T-cell (primary cell): ENCODE data around the gene CA11. TPM values are rescaled to one million over a fixed set of nuclear protein-coding genes. Genes with fewer than 3 reads are reported as not detected.
"Not testable (repeated sequence)": the region's sequence is repeated elsewhere in the genome, so short reads cannot be mapped to it uniquely, and the experiment has no call there.

Source experiments
- ATAC-seq, 4 experiments: fragments of 200-7000 bp in 3 of 4; fragments of 150-1000 bp in 1 of 4; cut with Tn5 transposase; replicated peaks in 1 of 4; 1 replicate in 3 of 4; 2 replicates in 1 of 4; pipeline ENCODE4 v1.10.0; 2021; ENCODE audit warnings: moderate library complexity in 3 of 4, mild to moderate bottlenecking in 2 of 4, moderate number of reproducible peaks in 1 of 4
- CTCF ChIA-PET, 2 donors: fragments of 300-600 bp; sonication (Branson Sonifier 250); formaldehyde crosslinking; loops; one replicate each; lab custom pipeline; 2022; ENCODE audit warnings: antibody characterized with exemption in 2 of 2; lab: Charles Lee
- POLR2A ChIA-PET, 2 donors: fragments of 300-600 bp; sonication (Branson Sonifier 250); formaldehyde crosslinking; loops; one replicate each; lab custom pipeline; 2022; ENCODE audit warnings: antibody characterized with exemption in 2 of 2; lab: Charles Lee
- DNase-seq, 35 experiments: peaks; one replicate each; pipeline versions ENCODE4 v3.0.0 to v3.0.0-alpha.2; 2013 to 2023
- H3K27ac ChIP-seq: one replicate; pipeline ENCODE4 v1.5.1; 2013; ENCODE audit warnings: low read length
- H3K27me3 ChIP-seq, 2 experiments: replicated peaks in 1 of 2; 1 replicate in 1 of 2; 2 replicates in 1 of 2; pipeline versions ENCODE4 v1.6.1 to v1.7.0; 2013; ENCODE audit warnings: low read length in 1 of 2, mixed read lengths in 1 of 2; ENCODE audit not compliant: control insufficient read depth in 2 of 2, insufficient read depth in 2 of 2; ENCODE audit errors: extremely low read depth in 1 of 2
- H3K36me3 ChIP-seq, 2 donors: 1 replicate in 1 of 2; 2 replicates in 1 of 2; pipeline versions ENCODE4 v1.6.1 to v1.7.0; 2013; ENCODE audit warnings: low read length in 1 of 2; ENCODE audit not compliant: control insufficient read depth in 2 of 2, insufficient read depth in 1 of 2; ENCODE audit errors: extremely low read depth in 1 of 2
- H3K4me1 ChIP-seq, 2 experiments: 1 replicate in 1 of 2; 2 replicates in 1 of 2; pipeline versions ENCODE4 v1.6.1 to v1.7.0; 2013; ENCODE audit warnings: low read length in 2 of 2, mixed read lengths in 1 of 2; ENCODE audit not compliant: insufficient read depth in 2 of 2, control insufficient read depth in 1 of 2; ENCODE audit errors: extremely low read depth in 1 of 2
- H3K4me3 ChIP-seq, 2 donors: 1 replicate in 1 of 2; 2 replicates in 1 of 2; pipeline versions ENCODE4 v1.5.1 to v1.7.0; 2013; ENCODE audit warnings: mild to moderate bottlenecking in 2 of 2, low read length in 1 of 2, moderate library complexity in 1 of 2; ENCODE audit not compliant: control insufficient read depth in 1 of 2; ENCODE audit errors: extremely low read depth in 1 of 2
- H3K9me3 ChIP-seq: 2 replicates; pipeline ENCODE4 v1.7.0; 2013
- H3K27ac Mint-ChIP-seq, 2 donors: one replicate each; pipeline ENCODE4 v1.8.0; 2020 to 2021; ENCODE audit warnings: mild to moderate bottlenecking in 2 of 2, mixed read lengths in 2 of 2
- H3K27me3 Mint-ChIP-seq, 2 donors: one replicate each; pipeline ENCODE4 v1.8.0; 2021 to 2022; ENCODE audit warnings: mixed read lengths in 2 of 2
- H3K36me3 Mint-ChIP-seq: one replicate; pipeline ENCODE4 v1.8.0; 2021; ENCODE audit warnings: mixed read lengths
- H3K4me1 Mint-ChIP-seq, 3 donors: one replicate each; pipeline ENCODE4 v1.8.0; 2020 to 2022; ENCODE audit warnings: mixed read lengths in 3 of 3, mild to moderate bottlenecking in 1 of 3
- H3K4me3 Mint-ChIP-seq, 3 donors: one replicate each; pipeline ENCODE4 v1.8.0; 2020 to 2022; ENCODE audit warnings: mild to moderate bottlenecking in 3 of 3, mixed read lengths in 3 of 3, moderate library complexity in 3 of 3
- H3K9me3 Mint-ChIP-seq, 3 donors: one replicate each; pipeline ENCODE4 v1.8.0; 2020 to 2022; ENCODE audit warnings: mixed read lengths in 3 of 3
- WGBS: methylation state at CpG from one replicate; pipeline ENCODE4 v1.1.5; 2013; ENCODE audit warnings: missing lambda C conversion rate; ENCODE audit not compliant: insufficient coverage; 5-methylcytosine and 5-hydroxymethylcytosine counted together
- total RNA-seq, 35 experiments: library from RNA in 6 of 35; stranded (reverse) in 6 of 35; fragments of 120-200 nt in 1 of 35; gene quantifications; one replicate each; pipeline versions ENCODE4 v1.2.1 to v1.2.4 and lab custom pipeline; 2013 to 2026

Gene CA11
- total RNA-seq, 5 donors from 2014 or later (not counting 1 experiment from before 2014, with no cell fraction given) = 8.0 to 18.5 (median 11.0) TPM

- H3K9me3 ChIP-seq, H3K27ac Mint-ChIP-seq, H3K36me3 Mint-ChIP-seq, H3K4me3 Mint-ChIP-seq, H3K27me3 Mint-ChIP-seq, H3K36me3 ChIP-seq, ATAC-seq, DNase-seq, H3K9me3 Mint-ChIP-seq, H3K4me3 ChIP-seq, H3K27me3 ChIP-seq, H3K27ac ChIP-seq, CTCF ChIA-PET: not testable (repeated sequence)
- WGBS = no CpG with 5 or more reads among the region's 5 CpGs
- peaks cover 4 to 16% of the 10 kb centered on the region in 2 experiments for H3K4me1 ChIP-seq
- peaks cover 12 to 16% (median 14%) of the 10 kb centered on the region in 3 donors for H3K4me1 Mint-ChIP-seq
- POLR2A ChIA-PET = interaction anchor here in 1 of 2 donors (0.6 kb wide), 1 partner anchor 13 kb away, joined by 3 read pairs; no protein-coding TSS in a partner anchor
Measured at GRCh38 chr19:48657828-48658227, 11.8 kb upstream of the CA11 start.

GRCh38 chr19:48656840-48657474 lies 11.0 kb upstream of the CA11 start:
- 77% methylated on average over 8 of the region's 16 CpGs for WGBS
- no peak overlapping the region for H3K4me3 ChIP-seq
- H3K4me1 Mint-ChIP-seq = peaks cover 15 to 21% (median 17%) of the 10 kb centered on the region in 3 donors
- H3K9me3 ChIP-seq = no peaks in the 10 kb centered on the region
- ChIA-PET CTCF (no interaction called here), POLR2A (interaction anchor here in 1 of 2 donors (0.6 kb wide), 1 partner anchor 14 kb away, joined by 3 read pairs; no protein-coding TSS in a partner anchor)
- H3K4me3 Mint-ChIP-seq = no peak overlapping the region
- H3K27me3 ChIP-seq = no peaks in the 10 kb centered on the region
- no peak for DNase-seq
- H3K4me1 ChIP-seq = peaks cover 4 to 16% of the 10 kb centered on the region in 2 experiments
- H3K27ac ChIP-seq = no peak overlapping the region
- no peaks in the 10 kb centered on the region for H3K36me3 ChIP-seq
- H3K27me3 Mint-ChIP-seq = no peaks in the 10 kb centered on the region
- no peaks in the 10 kb centered on the region for H3K36me3 Mint-ChIP-seq
- H3K27ac Mint-ChIP-seq = no peak overlapping the region
- ATAC-seq = no peak
- H3K9me3 Mint-ChIP-seq = no peaks in the 10 kb centered on the region

GRCh38 chr19:48654299-48655059 lies 8.5 kb upstream of the CA11 start:
- CTCF ChIA-PET = interaction anchor here in 1 of 2 donors (0.6 kb wide), 1 partner anchor 178 kb away, joined by 3 read pairs; no protein-coding TSS in a partner anchor
- Histone ChIP-seq H3K27me3 (no peaks in the 10 kb centered on the region), H3K36me3 (no peaks in the 10 kb centered on the region), H3K4me1 (peaks cover 1 to 7% of the 10 kb centered on the region in 2 experiments), H3K9me3 (no peaks in the 10 kb centered on the region), H3K4me3 (no peak overlapping the region), H3K27ac (no peak overlapping the region)
- Mint-ChIP-seq H3K27ac (no peak overlapping the region), H3K4me3 (no peak overlapping the region), H3K36me3 (no peaks in the 10 kb centered on the region), H3K27me3 (no peaks in the 10 kb centered on the region), H3K4me1 (peaks cover 14 to 17% (median 15%) of the 10 kb centered on the region in 3 donors), H3K9me3 (no peaks in the 10 kb centered on the region)
- POLR2A ChIA-PET = no interaction called here
- WGBS = 69% methylated on average over 5 of the region's 11 CpGs
- ATAC-seq = no peak
- no peak for DNase-seq

- Mint-ChIP-seq H3K4me3 (no peak overlapping the region), H3K27ac (peak overlapping the region; percentile 46 to 66), H3K9me3 (no peaks in the 10 kb centered on the region), H3K36me3 (no peaks in the 10 kb centered on the region), H3K4me1 (peaks cover 33 to 41% (median 34%) of the 10 kb centered on the region in 3 donors), H3K27me3 (no peaks in the 10 kb centered on the region)
- ATAC-seq = no peak
- CTCF ChIA-PET = interaction anchor here in 1 of 2 donors (0.6 kb wide), 1 partner anchor 911 kb away, joined by 6 read pairs; no protein-coding TSS in a partner anchor
- 64% methylated on average over 3 of the region's 5 CpGs for WGBS
- H3K36me3 ChIP-seq = no peaks in the 10 kb centered on the region
- no peak for DNase-seq
- no peak overlapping the region for H3K4me3 ChIP-seq
- no peaks in the 10 kb centered on the region for H3K9me3 ChIP-seq
- no peak overlapping the region for H3K27ac ChIP-seq
- POLR2A ChIA-PET = no interaction called here
- no peaks in the 10 kb centered on the region for H3K27me3 ChIP-seq
- H3K4me1 ChIP-seq = peaks cover 5 to 33% of the 10 kb centered on the region in 2 experiments
Measured at GRCh38 chr19:48651683-48652048, 5.7 kb upstream of the CA11 start.

GRCh38 chr19:48650974-48651682 lies 5.1 kb upstream of the CA11 start:
- H3K27ac Mint-ChIP-seq = peak overlapping the region; percentile 11 to 33
- H3K4me1 ChIP-seq = peaks cover 5 to 37% of the 10 kb centered on the region in 2 experiments
- H3K4me3 ChIP-seq = no peak overlapping the region
- ATAC-seq = no peak
- no peaks in the 10 kb centered on the region for H3K9me3 Mint-ChIP-seq
- 76% methylated on average over 5 of the region's 12 CpGs for WGBS
- H3K36me3 Mint-ChIP-seq = no peaks in the 10 kb centered on the region
- no peaks in the 10 kb centered on the region for H3K9me3 ChIP-seq
- ChIA-PET CTCF (interaction anchor here in 1 of 2 donors (0.6 kb wide), 2 partner anchors 46 to 911 kb away, joined by 3 to 6 read pairs; no protein-coding TSS in a partner anchor), POLR2A (interaction anchor here in 1 of 2 donors (0.7 kb wide), 1 partner anchor 18 kb away, joined by 7 read pairs; no protein-coding TSS in a partner anchor)
- no peak for DNase-seq
- no peaks in the 10 kb centered on the region for H3K27me3 ChIP-seq
- no peaks in the 10 kb centered on the region for H3K27me3 Mint-ChIP-seq
- H3K4me3 Mint-ChIP-seq = no peak overlapping the region
- peaks cover 34 to 45% (median 35%) of the 10 kb centered on the region in 3 donors for H3K4me1 Mint-ChIP-seq
- H3K27ac ChIP-seq = no peak overlapping the region
- H3K36me3 ChIP-seq = no peaks in the 10 kb centered on the region

- ChIA-PET CTCF (interaction anchor here (0.6 kb wide), 2 partner anchors 52 to 207 kb away, joined by 4 read pairs; no protein-coding TSS in a partner anchor), POLR2A (interaction anchor here in 1 of 2 donors (0.6 kb wide), 1 partner anchor 91 kb away, joined by 6 read pairs; no protein-coding TSS in a partner anchor)
- H3K36me3 Mint-ChIP-seq = no peaks in the 10 kb centered on the region
- H3K36me3 ChIP-seq = no peaks in the 10 kb centered on the region
- peak overlapping the region in 1 of 3 donors; percentile 99 for H3K4me3 Mint-ChIP-seq
- DNase-seq = no peak
- no peaks in the 10 kb centered on the region for H3K27me3 Mint-ChIP-seq
- no peaks in the 10 kb centered on the region for H3K9me3 ChIP-seq
- no peaks in the 10 kb centered on the region for H3K9me3 Mint-ChIP-seq
- H3K27ac Mint-ChIP-seq = peak overlapping the region; percentile 81 to 89
- no peak for ATAC-seq
- peaks cover 5 to 58% of the 10 kb centered on the region in 2 experiments for H3K4me1 ChIP-seq
- no peak overlapping the region for H3K27ac ChIP-seq
- no peaks in the 10 kb centered on the region for H3K27me3 ChIP-seq
- WGBS = no CpG with 5 or more reads among the region's 2 CpGs
- no peak overlapping the region for H3K4me3 ChIP-seq
- peaks cover 47 to 59% (median 53%) of the 10 kb centered on the region in 3 donors for H3K4me1 Mint-ChIP-seq
Measured at GRCh38 chr19:48648134-48648533, 2.1 kb upstream of the CA11 start.
